ENCODE data around the gene RNF32. TPM values are rescaled to one million over a fixed set of nuclear protein-coding genes. Genes with fewer than 3 reads are reported as not detected.

RNF32 gene
- total RNA-seq, 1 experiment from 2014 or later: 0.61 TPM

GRCh38 chr7:156628562-156628961, 12.0 kb upstream of the RNF32 start (continued):
- TF ChIP-seq E2F1 (CRISPR knock-in tag; IDR thresholded peaks at IDR 0.05): no peak
- no peak for TF ChIP-seq TP53 (CRISPR knock-in tag; IDR thresholded peaks at IDR 0.05)
- no peak for TF ChIP-seq SMAD4 (CRISPR knock-in tag; IDR thresholded peaks at IDR 0.05)
- TF ChIP-seq CBFB (CRISPR knock-in tag; IDR thresholded peaks at IDR 0.05; ENCODE audit: low read depth): no peak
- no peak for TF ChIP-seq ATF1 (CRISPR knock-in tag; IDR thresholded peaks at IDR 0.05)

GRCh38 chr7:156629873-156630272, 10.7 kb upstream of the RNF32 start:
- H3K27ac Mint-ChIP-seq: no peak overlapping the region
- CTCF ChIA-PET: no interaction called here
- no peaks in the 10 kb centered on the region; the same call in 1 of the 2 replicates for H3K27me3 Mint-ChIP-seq (ENCODE audit: low read depth)
- ATAC-seq (no peak), DNase-seq (ENCODE audit: low spot score) (no peak)
- peaks cover 23% of the 10 kb centered on the region for H3K36me3 Mint-ChIP-seq
- H3K4me3 Mint-ChIP-seq: no peak overlapping the region
- 0 out of 2 replicates have a peak, but pooled peaks cover 3% of the 10 kb centered on the region for H3K4me1 Mint-ChIP-seq
- no peak for TF ChIP-seq TCF7 (CRISPR knock-in tag; IDR thresholded peaks at IDR 0.05; ENCODE audit: low read depth)
- no peak for TF ChIP-seq E2F5 (CRISPR knock-in tag; IDR thresholded peaks at IDR 0.05)
- no peak for TF ChIP-seq ZNF317 (CRISPR knock-in tag; IDR thresholded peaks at IDR 0.05; ENCODE audit: borderline replicate concordance, low read depth)
- no peak for TF ChIP-seq TP53 (CRISPR knock-in tag; IDR thresholded peaks at IDR 0.05)
- TF ChIP-seq CDX4 (CRISPR knock-in tag; IDR thresholded peaks at IDR 0.05; ENCODE audit: borderline replicate concordance): no peak
- no peak for TF ChIP-seq OVOL2 (CRISPR knock-in tag; IDR thresholded peaks at IDR 0.05; ENCODE audit: borderline replicate concordance)
- no peak for TF ChIP-seq E2F1 (CRISPR knock-in tag; IDR thresholded peaks at IDR 0.05)
- no peak for TF ChIP-seq ZNF232 (CRISPR knock-in tag; IDR thresholded peaks at IDR 0.05)
- TF ChIP-seq HMGXB4 (CRISPR knock-in tag; IDR thresholded peaks at IDR 0.05): no peak
- TF ChIP-seq ZBTB21 (CRISPR knock-in tag; IDR thresholded peaks at IDR 0.05; ENCODE audit: borderline replicate concordance): no peak
- no peak for TF ChIP-seq ZNF512 (CRISPR knock-in tag; IDR thresholded peaks at IDR 0.05; ENCODE audit: borderline replicate concordance)
- TF ChIP-seq ZBTB43 (CRISPR knock-in tag; IDR thresholded peaks at IDR 0.05): no peak
- TF ChIP-seq USF2 (CRISPR knock-in tag; IDR thresholded peaks at IDR 0.05): no peak
- no peak for TF ChIP-seq NFYB (CRISPR knock-in tag; conservative IDR thresholded peaks at IDR 0.05; ENCODE audit: low read depth)
- no peak for TF ChIP-seq GTF2I (CRISPR knock-in tag; conservative IDR thresholded peaks at IDR 0.05)
- TF ChIP-seq AR (CRISPR knock-in tag; IDR thresholded peaks at IDR 0.05): no peak
- no peak for TF ChIP-seq FOXJ3 (CRISPR knock-in tag; IDR thresholded peaks at IDR 0.05; ENCODE audit: borderline replicate concordance)
- TF ChIP-seq ZNF263 (CRISPR knock-in tag; IDR thresholded peaks at IDR 0.05; ENCODE audit: low read depth): no peak
- no peak for TF ChIP-seq KAT7 (CRISPR knock-in tag; IDR thresholded peaks at IDR 0.05; ENCODE audit: borderline replicate concordance)
- POLR2A ChIA-PET: no interaction called here
- H3K9me3 Mint-ChIP-seq: peaks cover 28% of the 10 kb centered on the region

Measured in WTC11 (cell line).